HG03108 (cell line): ENCODE measurements around the gene UMAD1.
"Not testable (repeated sequence)": the region's sequence is repeated elsewhere in the genome, so short reads cannot be mapped to it uniquely, and the experiment has no call there.

Source experiments
- ATAC-seq: cut with Tn5 transposase; IDR thresholded peaks from one replicate; pipeline ENCODE4 v1.9.1; 2021; ENCODE audit warnings: moderate library complexity; ENCODE audit not compliant: unreplicated experiment

Gene UMAD1

DNA sequence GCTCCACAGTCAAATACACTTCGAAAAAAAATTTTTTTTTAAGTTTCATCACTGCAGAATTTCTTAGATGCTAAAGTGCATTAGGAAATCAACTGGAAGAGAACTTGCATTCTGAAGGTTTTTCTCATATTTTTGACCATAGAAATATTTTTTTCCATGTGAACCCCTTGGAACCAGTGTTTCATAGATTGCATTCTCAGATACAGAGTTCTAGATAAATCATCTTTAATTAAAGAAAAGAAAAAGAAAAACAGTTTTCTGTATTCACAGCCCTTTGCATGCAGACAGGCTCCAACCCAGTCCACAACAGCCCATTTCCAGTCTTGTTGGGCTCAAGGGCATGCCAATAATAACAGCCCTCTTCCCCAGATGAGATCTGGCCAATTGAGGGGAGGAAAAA, 153.4 kb downstream of the UMAD1 start:
- ATAC-seq, result no peak

DNA sequence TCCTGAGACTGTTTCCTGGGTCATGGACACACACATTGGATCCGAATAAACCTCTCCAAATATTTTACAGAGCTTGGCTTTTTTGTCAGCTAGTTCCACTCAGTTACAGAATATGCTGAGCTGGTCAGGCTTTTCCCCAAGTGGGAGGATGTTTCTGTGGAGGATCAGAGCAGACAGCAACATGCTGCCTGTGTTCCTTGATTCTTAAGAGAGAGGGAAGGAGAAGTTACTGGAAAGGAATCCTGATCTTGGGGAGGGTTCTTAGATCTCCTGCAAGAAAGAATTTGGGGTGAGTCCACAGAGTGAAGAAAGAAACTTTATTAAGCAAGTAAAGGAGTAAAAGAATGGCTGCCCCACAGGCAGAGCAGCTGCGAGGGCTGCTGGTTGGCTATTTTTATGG, 154.7 kb downstream of the UMAD1 start:
- ATAC-seq, result no peak

DNA sequence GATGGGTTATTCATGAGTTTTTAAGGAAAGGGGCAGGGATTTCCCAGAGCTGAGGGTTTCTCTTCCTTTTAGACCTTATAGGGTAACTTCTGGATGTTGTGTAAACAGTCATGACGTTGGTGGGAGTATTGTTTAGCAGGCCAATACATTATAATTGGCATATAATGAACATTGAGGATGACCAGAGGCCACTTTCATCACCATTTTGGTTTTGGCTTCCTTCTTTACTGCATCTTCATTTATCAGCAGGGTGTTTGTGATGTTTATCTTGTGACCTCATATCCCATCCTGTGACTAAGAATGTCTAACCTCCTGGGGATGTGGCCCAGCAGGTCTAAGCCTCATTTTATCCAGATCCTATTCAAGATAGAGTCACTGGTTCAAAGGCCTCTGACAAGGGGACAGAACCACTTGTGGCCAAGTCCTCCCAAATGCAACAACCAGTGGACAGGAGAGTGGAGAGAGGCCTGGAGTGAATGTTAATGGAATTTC, 155.1 kb downstream of the UMAD1 start:
- ATAC-seq, result no peak

DNA sequence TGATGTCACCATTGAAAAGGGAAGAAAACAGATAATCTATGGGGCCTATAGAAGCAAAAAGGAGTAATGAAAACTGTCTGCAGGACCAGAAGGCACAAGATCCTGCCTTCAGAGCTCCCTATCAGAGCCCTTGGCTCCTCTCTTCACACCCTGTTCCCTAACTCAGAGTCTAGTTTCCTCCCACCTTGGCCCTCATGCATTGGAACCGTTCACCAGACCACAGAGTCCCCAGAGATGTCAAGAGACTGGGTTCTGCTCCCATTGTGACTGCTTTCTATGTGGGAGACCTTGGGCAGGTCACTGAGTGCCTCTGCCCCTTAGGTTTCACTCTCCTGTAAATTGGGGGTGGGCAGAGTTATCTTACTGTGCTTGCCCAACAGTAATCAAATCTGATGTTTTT, 158.0 kb downstream of the UMAD1 start:
- peak; percentile 74 for ATAC-seq

DNA sequence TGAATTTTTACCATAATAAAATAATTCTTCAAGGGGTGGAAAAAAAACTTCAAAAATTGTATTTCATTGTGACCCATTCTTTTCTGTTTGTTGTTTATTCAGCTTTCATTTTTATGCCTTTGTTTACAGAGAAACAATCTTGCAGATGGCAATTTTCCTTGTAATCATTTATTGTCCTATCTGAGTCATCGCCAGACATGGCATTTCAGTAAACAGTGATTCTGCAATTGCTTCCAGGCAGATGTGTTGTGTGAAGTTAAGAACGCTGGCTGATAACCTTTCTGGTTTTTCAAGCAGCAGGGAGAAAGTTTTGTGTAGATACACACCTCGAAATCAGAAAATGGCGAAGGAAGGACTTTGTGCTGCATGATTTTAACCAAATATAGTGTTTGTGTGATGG, 158.6 kb downstream of the UMAD1 start:
- ATAC-seq, result no peak

DNA sequence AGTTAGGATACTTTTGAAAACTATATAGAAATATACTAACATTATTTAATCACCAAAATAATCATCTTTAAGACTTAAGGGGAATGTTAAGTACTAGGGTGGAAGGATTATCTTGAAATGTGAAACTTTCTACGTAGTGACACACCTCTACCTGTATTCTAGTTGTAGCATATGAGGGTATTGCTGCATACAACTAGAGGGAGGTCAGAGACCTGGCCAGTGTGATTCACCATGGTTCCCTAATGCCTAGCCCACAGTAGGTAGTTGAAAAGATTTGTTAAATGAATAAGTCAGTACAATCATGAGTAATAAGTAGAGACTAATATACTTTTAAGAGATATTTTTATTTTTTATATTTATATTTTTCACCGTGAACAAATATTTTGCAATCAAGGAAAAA, 162.0 kb downstream of the UMAD1 start:
- no peak for ATAC-seq

DNA sequence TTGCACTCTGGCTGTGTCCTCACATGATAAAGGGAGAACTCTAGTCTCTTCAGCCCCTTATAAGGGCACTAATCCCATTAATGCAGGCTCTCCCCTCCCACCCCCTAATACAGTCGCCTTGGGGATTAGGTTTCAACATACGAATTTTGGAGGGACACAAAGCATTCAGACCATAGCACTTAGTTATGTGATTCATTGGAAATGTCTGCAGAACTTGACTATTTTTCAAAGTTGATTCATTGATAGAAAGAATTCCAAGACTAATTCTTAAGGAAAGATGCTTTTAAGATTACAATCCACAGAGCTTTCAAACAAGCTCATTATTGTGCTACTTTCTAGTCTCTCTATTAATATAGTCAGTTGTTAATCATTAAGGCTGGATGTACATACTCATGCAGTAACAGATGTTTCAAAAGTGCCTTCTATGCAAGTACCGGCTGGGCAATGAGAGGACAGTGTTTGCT, 163.2 kb downstream of the UMAD1 start:
- peak; percentile 58 for ATAC-seq

DNA sequence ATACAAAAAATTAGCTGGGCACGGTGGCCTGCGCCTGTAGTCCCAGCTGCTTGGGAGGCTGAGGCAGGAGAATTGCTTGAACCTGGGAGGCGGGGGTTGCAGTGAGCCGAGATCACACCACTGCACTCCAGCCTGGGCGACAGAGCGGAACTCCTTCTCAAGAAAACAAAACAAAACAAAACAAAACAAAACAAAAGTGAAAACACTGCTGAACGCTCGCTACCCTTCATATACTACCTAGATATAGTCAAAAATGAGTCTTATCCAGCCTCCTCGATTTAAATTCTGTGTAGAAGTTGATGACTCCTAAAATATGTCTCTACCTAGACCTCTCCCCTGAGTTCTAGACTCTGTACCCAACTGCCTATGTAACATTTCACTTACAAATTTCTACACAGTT, 164.3 kb downstream of the UMAD1 start:
- ATAC-seq, result not testable (repeated sequence)

DNA sequence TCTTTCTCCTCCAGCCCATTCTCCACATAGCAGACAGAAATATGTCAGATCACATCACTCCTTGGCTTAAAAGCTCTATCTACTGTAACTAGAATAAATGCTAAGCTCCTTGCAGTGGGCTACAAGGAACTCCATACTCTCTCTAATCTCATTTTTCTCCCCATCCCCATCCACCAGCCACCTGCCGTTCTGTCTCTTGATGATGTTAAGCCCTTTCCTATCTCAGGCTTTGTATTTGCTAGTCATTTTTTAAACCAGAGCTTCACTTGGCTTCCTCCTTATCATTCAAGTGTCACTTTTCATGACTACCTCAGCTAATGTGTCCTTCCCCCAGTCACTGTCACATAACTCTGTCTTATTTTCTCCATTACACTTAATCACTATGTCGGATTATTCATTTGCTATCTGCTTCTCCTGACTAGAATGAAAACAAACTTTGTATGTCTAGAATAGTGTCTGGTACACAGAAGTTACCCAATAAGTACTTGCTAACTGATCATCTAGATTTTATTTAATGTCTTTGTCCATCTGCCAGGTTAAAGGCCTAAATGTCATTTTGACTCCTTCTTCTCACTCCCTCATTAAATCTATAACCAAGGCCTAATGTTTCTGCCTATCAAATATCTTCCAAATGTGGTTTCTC, 165.1 kb downstream of the UMAD1 start:
- no peak for ATAC-seq

DNA sequence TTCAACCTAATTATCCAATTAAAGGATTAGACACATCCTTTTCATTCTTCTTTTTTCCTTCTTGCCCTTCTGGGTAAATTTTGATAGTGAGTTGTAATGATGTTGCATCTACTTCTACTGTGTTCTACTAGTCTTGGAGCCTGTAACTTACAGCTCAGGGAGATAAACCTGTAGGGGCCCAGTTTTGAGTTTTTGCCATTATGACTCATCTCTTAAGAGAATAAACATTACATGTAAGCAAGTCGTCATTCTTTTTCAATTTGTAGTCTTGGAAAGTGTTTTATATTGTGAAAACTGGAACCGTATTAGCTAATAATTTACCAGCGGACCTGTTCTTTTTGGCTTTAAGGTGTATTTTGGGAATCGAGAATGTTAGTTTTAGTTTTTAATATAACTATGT, 167.6 kb downstream of the UMAD1 start:
- ATAC-seq, result no peak

DNA sequence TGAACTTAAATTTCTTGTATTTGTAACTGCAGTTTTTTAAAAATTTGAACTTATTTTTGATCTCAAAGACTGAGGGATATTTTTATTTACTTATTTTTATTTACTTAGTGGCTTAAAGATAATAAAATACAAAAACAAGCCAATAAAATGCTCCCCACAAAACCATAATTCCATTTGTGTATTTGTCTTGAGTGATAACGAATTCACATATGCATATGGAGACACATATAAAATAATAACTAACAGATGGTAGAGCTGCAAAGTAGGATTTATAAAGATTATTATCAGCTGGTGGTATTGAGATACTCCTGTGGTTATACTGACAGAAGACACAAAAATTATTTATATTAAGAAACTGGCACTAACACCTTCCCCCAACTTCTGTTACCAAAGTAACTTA, 168.1 kb downstream of the UMAD1 start:
- no peak for ATAC-seq

DNA sequence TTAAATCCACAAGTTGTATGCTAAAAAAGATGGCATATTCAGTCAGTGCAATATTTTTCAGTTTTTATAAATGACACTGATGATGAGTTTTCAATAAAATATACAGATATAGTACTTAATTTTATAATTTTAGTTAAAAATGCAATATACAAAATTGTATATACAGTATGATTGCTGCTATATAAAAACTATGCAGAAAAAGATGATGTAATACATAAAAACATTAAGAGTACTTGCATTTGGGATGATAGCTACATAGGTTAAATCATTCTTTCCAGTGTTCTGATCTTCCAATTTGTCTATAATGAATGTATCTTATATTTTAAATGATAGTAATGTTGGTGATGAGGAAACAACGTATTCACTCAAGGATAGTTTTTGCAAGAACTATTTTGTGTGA, 169.8 kb downstream of the UMAD1 start:
- no peak for ATAC-seq

DNA sequence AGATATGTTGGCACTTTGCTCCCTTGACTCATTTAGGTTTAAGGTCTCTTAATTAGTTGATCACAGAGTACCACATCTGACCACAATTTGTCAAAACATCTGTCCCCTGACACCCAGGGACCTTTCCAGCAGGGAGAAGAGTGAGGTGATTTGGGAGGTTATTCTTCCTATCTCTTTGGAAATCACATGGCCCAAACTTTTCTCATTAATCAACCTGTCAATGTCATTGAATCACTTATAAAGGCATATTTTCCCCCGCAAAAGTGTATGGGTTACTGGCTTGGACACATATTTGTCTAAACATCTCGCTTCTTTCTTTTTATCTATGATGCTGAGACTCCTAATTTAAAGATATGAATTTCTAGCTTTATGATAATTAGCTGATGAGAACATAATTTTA, 170.3 kb downstream of the UMAD1 start:
- no peak for ATAC-seq

DNA sequence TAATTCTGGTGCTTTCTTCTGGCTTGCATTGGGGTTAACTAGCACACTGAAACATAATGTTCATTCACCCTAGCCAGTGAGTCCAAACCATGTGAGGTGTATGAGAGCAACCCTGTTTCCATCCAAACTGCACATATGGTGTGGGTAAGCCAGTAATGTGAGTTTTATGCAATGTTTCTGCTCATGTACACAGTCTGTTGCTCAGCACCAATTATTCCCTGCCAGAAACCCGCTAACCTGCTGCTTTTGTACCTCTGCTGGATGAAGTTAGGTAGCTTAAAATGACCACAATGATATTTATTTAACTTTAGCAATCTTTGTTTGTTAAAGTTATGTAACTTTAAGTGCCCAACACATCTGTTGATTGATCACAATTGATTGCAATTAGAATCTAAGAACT, 171.6 kb downstream of the UMAD1 start:
- no peak for ATAC-seq

DNA sequence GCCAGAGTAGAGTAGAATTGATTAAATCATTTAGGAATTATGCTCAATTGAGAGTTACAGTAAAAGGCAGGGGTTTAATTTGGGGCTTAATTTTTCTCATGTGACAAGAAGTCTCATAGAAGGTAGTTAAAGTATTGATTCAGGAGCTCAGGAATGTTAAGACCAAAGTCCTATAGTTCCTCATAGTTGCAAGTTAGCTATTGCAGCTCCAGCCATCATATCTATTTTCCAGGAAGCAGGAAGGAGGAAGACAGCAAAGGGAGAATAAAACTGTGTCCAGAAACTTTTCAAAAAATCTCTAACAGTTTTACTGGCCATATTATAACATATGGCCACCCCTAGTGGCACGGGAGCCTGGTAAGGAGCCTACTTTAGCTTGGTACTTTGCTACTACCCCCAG, 174.8 kb downstream of the UMAD1 start:
- ATAC-seq, result no peak

DNA sequence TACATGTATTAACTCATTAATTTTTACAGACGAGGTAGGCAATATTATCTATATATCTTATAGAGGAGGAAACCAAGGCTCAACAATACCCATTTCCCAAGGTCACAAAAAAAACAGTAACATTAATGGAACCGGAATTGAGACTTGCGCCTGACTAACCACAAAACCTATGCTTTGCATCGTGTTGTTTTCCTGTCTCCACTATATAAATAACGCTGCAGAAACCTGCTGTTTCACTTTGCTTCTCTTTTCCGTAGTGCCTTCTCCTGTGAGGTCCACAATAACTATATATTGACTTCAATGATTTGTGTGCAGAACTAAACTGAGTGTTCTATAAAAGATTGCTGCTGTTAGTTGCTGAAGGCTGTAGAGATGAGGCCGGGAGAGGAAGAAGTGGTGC, 175.5 kb downstream of the UMAD1 start:
- peak; percentile 35 for ATAC-seq

DNA sequence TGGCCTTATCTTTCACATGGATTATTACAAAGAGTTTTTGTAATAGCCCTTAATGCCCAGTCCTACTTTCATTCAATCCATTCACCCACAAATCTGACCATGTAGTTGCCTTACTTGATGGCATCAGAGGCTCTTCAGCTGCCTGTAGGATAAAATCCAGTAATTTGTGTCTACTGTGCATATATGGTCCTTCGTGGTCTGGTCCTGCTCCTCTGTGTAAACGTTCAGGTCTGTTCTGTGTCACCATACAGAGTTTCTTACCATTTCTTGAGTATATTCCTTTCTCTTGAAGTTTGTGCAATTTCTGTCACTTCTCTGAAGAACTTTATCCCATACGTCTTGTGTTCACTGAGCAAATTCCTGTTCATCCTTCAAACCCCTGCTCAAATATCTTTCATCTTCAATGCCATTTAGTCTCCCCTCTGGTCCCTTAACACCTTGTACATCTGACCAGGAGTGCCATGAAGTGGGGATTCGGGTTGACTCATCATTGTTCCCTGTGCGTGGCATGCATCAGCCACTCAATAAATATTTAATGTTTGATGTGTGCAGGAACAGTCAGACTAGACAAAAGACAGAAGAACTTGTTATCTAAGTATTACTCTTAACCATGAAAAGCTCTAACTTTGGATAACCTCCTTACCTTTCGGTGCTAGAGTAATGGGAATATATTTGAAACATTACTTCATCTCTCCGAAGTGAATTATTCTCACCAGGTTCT, 176.4 kb downstream of the UMAD1 start:
- ATAC-seq, result no peak

DNA sequence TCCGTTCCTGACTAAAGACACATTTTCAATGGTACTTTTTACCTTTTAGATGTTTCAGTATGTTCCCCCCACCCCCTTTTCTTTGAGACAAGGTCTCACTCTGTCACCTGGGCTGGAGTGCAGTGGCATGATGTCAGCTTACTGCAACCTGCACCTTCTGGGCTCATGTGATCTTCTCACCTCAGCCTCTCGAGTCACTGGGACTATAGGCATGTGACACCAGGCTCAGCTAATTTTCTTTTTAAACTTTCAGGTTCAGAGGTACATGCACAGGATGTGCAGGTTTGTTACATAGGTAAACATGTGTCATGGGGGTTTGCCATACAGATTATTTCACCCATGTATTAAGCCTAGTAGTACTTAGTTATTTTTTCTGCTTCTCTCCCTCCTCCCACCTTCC, 177.2 kb downstream of the UMAD1 start:
- ATAC-seq, result no peak

DNA sequence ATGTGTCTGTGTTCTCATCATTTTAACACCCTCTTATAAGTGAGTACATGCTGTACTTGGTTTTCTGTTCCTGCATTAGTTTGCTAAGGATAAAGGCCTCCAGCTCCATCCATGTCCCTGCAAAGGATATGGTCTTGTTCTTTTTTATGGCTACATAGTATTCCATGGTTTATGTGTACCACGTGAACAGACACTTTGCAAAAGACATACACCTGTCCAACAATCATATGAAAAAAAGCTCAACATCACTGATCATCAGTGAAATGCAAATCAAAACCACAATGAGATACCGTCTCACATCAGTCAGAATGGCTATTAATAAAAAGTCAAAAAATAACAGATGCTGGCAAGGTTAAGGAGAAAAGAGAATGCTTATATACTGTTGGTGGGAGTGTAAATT, 177.6 kb downstream of the UMAD1 start:
- not testable (repeated sequence) for ATAC-seq

DNA sequence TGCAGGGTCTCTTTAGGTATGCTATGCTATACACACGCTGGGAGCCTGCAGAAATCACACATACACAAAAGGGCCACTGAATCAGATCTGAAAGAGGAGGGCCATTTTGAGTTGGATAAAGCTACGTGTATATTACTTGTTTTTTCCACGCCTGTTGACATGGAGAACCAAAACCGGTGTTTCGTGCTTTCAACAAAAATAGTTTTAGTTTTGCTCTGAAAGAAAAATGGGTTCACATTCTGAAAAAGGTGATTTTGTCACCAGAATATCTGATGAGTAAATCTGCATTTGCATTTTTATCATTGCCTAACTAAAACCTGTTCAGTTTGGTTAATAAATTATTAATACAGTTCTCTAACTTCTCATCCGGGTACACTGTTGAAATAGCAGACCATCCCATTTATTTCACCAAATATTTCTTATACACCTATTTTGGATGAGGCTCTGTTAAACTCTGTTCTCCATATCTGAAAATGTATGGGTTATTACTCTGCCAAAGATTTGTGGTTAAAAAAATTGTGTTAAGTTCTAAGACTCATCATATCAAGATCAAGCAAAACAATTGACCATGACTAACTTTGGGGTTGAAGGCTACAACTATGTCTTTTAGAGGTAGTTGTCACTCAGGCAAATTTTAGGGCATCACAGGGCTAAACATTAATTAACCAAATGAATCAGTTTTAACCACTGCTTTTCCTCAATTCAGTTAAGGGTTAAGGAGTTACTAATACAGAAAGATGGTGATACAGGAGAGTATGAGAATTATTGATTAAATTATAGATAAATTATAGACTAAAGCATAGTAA, 179.1 kb downstream of the UMAD1 start:
- peak; percentile 43 for ATAC-seq

DNA sequence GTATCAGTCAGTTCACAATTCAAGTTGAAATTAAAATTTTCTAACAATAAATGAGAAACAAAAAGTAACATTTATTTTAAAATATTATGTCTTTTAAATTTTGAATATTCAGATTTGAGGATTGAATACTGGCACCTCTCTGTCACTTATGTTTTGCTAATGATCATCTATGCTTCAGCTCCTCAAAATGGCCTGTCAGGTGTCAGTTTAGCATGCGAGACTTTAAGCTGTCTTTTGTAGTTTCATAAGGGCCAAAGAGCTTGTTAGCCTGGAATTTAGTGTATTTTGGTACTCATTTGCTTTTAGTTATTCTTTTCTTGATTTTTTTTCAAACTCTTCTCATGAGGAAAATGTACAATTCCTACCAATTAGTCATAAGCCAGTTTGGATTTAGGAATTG, 179.9 kb downstream of the UMAD1 start:
- no peak for ATAC-seq

DNA sequence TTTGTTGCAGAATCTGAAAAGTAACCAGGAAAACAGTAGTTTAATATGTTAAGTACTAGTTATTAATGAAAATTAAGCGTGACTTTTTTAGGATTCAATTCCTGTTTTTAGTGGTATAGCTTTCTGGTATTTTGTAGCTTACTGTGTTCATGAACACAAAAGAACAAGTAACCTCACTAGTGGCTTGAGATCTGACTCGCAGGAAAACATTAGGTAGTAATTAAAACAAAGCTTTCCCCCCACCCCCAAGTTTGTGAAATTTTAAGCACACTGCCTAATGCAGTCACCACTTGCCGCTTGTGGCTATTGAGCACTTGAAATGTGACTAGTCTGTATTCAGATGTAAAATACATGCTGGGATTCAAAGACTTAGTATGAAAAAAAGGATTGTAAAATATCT, 180.4 kb downstream of the UMAD1 start:
- peak; percentile 35 for ATAC-seq
